ENCODE data around the gene DR1.

DR1 gene

GRCh38 chr1:93365813-93366212 lies 20.1 kb downstream of the DR1 start:
- Histone ChIP-seq H3K27me3 (ENCODE audit: insufficient read depth, low read length, poor library complexity) (no peaks in the 10 kb centered on the region), H3K4me2 (ENCODE audit: insufficient read depth, low read length) (no peak overlapping the region), H3K4me3 (ENCODE audit: low read depth in 1 of 2, low read length in 2 of 2) (no peak overlapping the region), H3K79me2 (ENCODE audit: insufficient read depth, low read length) (peaks cover 46% of the 10 kb centered on the region), H2AFZ (ENCODE audit: low read depth, low read length) (no peak overlapping the region), H3K36me3 (ENCODE audit: insufficient read depth, low read length) (peaks cover 59% of the 10 kb centered on the region), H4K20me1 (ENCODE audit: insufficient read depth, low read length) (peaks cover 9% of the 10 kb centered on the region; the same call in 1 of the 2 replicates), H3K9ac (ENCODE audit: low read depth, low read length) (no peak overlapping the region), H3K27ac (ENCODE audit: low read length) (no peak overlapping the region), H3K9me3 (ENCODE audit: insufficient read depth, low read length, severe bottlenecking) (no peaks in the 10 kb centered on the region), H3K4me1 (ENCODE audit: insufficient read depth, low read length) (no peaks in the 10 kb centered on the region)
- DNase-seq (no peak), ATAC-seq (ENCODE audit: insufficient read depth, low read depth) (no peak)
- no peak for TF ChIP-seq EZH2 (IDR thresholded peaks at IDR 0.05; ENCODE audit: borderline replicate concordance, low read depth, low read length, severe bottlenecking)
- TF ChIP-seq CTCF (IDR thresholded peaks at IDR 0.05; ENCODE audit: borderline replicate concordance, extremely low read depth, low read length, poor library complexity, severe bottlenecking) = no peak

- Histone ChIP-seq H3K27me3 (ENCODE audit: insufficient read depth, low read length, poor library complexity) (no peaks in the 10 kb centered on the region), H2AFZ (ENCODE audit: low read depth, low read length) (no peak overlapping the region), H3K27ac (ENCODE audit: low read length) (no peak overlapping the region), H3K9ac (ENCODE audit: low read depth, low read length) (no peak overlapping the region), H3K4me1 (ENCODE audit: insufficient read depth, low read length) (no peaks in the 10 kb centered on the region), H3K79me2 (ENCODE audit: insufficient read depth, low read length) (peaks cover 12% of the 10 kb centered on the region), H4K20me1 (ENCODE audit: insufficient read depth, low read length) (peaks cover 9% of the 10 kb centered on the region; the same call in 1 of the 2 replicates), H3K4me2 (ENCODE audit: insufficient read depth, low read length) (no peak overlapping the region), H3K4me3 (ENCODE audit: low read depth in 1 of 2, low read length in 2 of 2) (no peak overlapping the region), H3K36me3 (ENCODE audit: insufficient read depth, low read length) (peaks cover 34% of the 10 kb centered on the region), H3K9me3 (ENCODE audit: insufficient read depth, low read length, severe bottlenecking) (no peaks in the 10 kb centered on the region)
- ATAC-seq (ENCODE audit: insufficient read depth, low read depth) (no peak), DNase-seq (no peak)
- TF ChIP-seq CTCF (IDR thresholded peaks at IDR 0.05; ENCODE audit: borderline replicate concordance, extremely low read depth, low read length, poor library complexity, severe bottlenecking) (no peak), EZH2 (IDR thresholded peaks at IDR 0.05; ENCODE audit: borderline replicate concordance, low read depth, low read length, severe bottlenecking) (no peak)
These were observed 24.0 kb downstream of the DR1 start for GRCh38 chr1:93369734-93370133.

GRCh38 chr1:93374334-93375106 lies 28.8 kb downstream of the DR1 start:
- peaks cover 3% of the 10 kb centered on the region; the same call in 1 of the 2 replicates for H3K36me3 ChIP-seq (ENCODE audit: insufficient read depth, low read length)

More at GRCh38 chr1:93374334-93375106, 28.8 kb downstream of the DR1 start:
- no peak overlapping the region for H2AFZ ChIP-seq (ENCODE audit: low read depth, low read length)
- no peak overlapping the region for H3K4me2 ChIP-seq (ENCODE audit: insufficient read depth, low read length)
- no peak overlapping the region for H3K27ac ChIP-seq (ENCODE audit: low read length)
- H3K27me3 ChIP-seq (ENCODE audit: insufficient read depth, low read length, poor library complexity) = no peaks in the 10 kb centered on the region
- peak; percentile 33; the same call in 1 of the 3 replicates for ATAC-seq (ENCODE audit: insufficient read depth, low read depth)
- no peaks in the 10 kb centered on the region for H4K20me1 ChIP-seq (ENCODE audit: insufficient read depth, low read length)
- H3K79me2 ChIP-seq (ENCODE audit: insufficient read depth, low read length) = no peaks in the 10 kb centered on the region
- DNase-seq = no peak
- H3K4me3 ChIP-seq (ENCODE audit: low read depth in 1 of 2, low read length in 2 of 2) = no peak overlapping the region
- TF ChIP-seq EZH2 (IDR thresholded peaks at IDR 0.05; ENCODE audit: borderline replicate concordance, low read depth, low read length, severe bottlenecking) = no peak
- no peak for TF ChIP-seq CTCF (IDR thresholded peaks at IDR 0.05; ENCODE audit: borderline replicate concordance, extremely low read depth, low read length, poor library complexity, severe bottlenecking)
- no peaks in the 10 kb centered on the region for H3K9me3 ChIP-seq (ENCODE audit: insufficient read depth, low read length, severe bottlenecking)
- no peak overlapping the region for H3K9ac ChIP-seq (ENCODE audit: low read depth, low read length)
- H3K4me1 ChIP-seq (ENCODE audit: insufficient read depth, low read length) = no peaks in the 10 kb centered on the region
